ENCODE measurements around the gene MMP24OS.

MMP24OS gene

GRCh38 chr20:35283441-35284266 is 5.7 kb upstream of the MMP24OS start:
- in situ Hi-C loops (cut with MboI; ENCODE audit: low pct_unique_long_range_greater_than_20kb, low sequenced_read_pairs, unreplicated experiment) = no loop called here
- DNase-seq (ENCODE audit: low spot score) = no peak
- no peak for TF ChIP-seq CTCF (IDR thresholded peaks at IDR 0.05; ENCODE audit: extremely low read depth, insufficient read depth, missing control alignments)

DNA sequence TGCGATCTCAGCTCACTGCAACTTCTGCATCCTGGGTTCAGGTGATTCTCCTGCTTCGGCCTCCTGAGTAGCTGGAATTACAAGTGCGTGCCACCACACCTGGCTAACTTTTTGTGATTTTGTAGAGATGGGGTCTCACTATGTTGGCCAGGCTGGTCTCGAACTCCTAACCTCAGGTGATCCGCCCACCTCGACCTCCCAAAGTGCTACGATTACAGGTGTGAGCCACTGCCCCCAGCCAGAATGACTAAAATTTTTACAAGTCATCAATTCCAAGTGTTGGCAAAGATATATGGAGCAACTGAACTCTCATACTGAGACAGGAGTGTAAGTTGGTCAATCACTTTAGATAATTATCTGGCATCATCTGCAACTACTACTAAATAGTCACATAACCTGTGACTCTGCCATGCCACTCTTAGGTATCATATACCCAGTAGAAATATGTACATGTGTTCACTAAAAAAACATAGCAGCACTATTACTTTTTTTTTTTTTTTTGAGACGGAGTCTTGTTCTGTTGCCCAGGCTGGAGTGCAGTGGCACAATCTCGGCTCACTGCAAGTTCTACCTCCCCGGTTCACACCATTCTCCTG is 3.7 kb upstream of the MMP24OS start:
- no peak for TF ChIP-seq CTCF (IDR thresholded peaks at IDR 0.05; ENCODE audit: extremely low read depth, insufficient read depth, missing control alignments)
- DNase-seq (ENCODE audit: low spot score) = no peak
- in situ Hi-C loops (cut with MboI; ENCODE audit: low pct_unique_long_range_greater_than_20kb, low sequenced_read_pairs, unreplicated experiment) = no loop called here

- in situ Hi-C loops (cut with MboI; ENCODE audit: low pct_unique_long_range_greater_than_20kb, low sequenced_read_pairs, unreplicated experiment) = no loop called here
- no peak for DNase-seq (ENCODE audit: low spot score)
- no peak for TF ChIP-seq CTCF (IDR thresholded peaks at IDR 0.05; ENCODE audit: extremely low read depth, insufficient read depth, missing control alignments)
Observed at GRCh38 chr20:35280523-35280922, 2.6 kb upstream of the MMP24OS start.

GRCh38 chr20:35279533-35280174 is 1.7 kb upstream of the MMP24OS start:
- in situ Hi-C loops (cut with MboI; ENCODE audit: low pct_unique_long_range_greater_than_20kb, low sequenced_read_pairs, unreplicated experiment) = no loop called here
- no peak for DNase-seq (ENCODE audit: low spot score)
- TF ChIP-seq CTCF (IDR thresholded peaks at IDR 0.05; ENCODE audit: extremely low read depth, insufficient read depth, missing control alignments) = no peak

GRCh38 chr20:35279040-35279439 is 1.1 kb upstream of the MMP24OS start:
- TF ChIP-seq CTCF (IDR thresholded peaks at IDR 0.05; ENCODE audit: extremely low read depth, insufficient read depth, missing control alignments) = no peak
- no peak for DNase-seq (ENCODE audit: low spot score)
- in situ Hi-C loops (cut with MboI; ENCODE audit: low pct_unique_long_range_greater_than_20kb, low sequenced_read_pairs, unreplicated experiment) = no loop called here

GRCh38 chr20:35277127-35277526 is 795 bp downstream of the MMP24OS start:
- DNase-seq (ENCODE audit: low spot score) = no peak

More at GRCh38 chr20:35277127-35277526, 795 bp downstream of the MMP24OS start:
- TF ChIP-seq CTCF (IDR thresholded peaks at IDR 0.05; ENCODE audit: extremely low read depth, insufficient read depth, missing control alignments) = no peak
- in situ Hi-C loops (cut with MboI; ENCODE audit: low pct_unique_long_range_greater_than_20kb, low sequenced_read_pairs, unreplicated experiment) = no loop called here

Data from GM13977 (cell line).